Measurements from ENCODE around the gene COX10.

Gene COX10

DNA sequence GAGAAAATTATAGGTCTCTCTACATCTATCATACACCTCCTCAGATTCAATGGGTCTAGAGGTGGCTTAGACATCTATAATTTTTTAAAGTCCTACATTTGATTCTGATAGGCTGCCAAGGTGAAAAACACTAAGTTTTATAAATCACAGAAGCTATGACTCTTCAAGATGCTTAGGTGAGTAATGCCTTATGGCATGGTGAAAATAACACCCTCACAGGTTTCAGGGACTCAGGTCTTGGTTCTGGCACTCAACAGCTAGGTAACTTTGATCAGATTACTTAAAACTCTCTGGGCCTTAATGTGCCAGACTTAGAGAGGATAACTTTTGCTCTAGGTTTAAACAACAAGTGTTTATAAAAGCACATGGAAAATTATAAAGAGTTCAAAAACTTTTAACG is 2.0 kb upstream of the COX10 start:
- no peaks in the 10 kb centered on the region for H3K9me3 ChIP-seq
- no peak for TF ChIP-seq CTCF (IDR thresholded peaks at IDR 0.05; ENCODE audit: low read depth, low read length)

DNA sequence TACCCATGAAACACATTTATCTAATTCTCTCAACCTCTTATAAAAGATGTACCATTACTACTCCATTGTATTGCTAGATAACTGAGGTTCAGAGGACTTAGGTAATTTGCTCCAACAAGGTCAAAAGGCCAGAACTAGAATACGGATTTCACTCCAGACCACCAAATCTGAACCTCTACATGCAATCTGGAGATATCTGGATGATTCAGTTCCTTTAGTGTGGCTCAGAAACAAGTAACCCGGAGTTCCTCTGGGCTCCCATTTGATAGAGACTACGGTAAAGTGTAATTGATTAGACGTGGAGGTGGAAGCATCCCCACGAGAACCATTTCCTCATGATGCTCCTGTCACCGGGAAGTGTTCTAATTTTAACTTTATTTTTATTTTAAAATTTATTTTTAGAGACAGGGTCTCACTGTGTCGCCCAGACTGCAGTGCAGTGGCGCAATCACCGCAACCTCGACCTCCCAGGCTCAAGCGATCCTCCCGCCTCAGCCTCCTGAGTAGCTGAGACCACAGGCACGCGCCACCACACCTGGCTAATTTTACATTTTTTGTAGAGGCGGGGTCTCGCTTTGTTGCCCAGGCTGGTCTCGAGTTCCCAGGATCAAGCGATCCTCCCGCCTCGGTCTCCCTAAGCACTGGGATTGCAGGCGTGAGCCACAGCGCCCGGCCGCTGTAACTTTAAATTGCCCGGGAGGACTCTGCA is 608 bp upstream of the COX10 start:
- Histone ChIP-seq H3K4me1 (no peaks in the 10 kb centered on the region), H3K36me3 (no peaks in the 10 kb centered on the region), H3K9me3 (no peaks in the 10 kb centered on the region), H3K27me3 (no peaks in the 10 kb centered on the region), H3K4me3 (ENCODE audit: low read depth, low read length) (peak overlapping the region; percentile 94)
- TF ChIP-seq CTCF (IDR thresholded peaks at IDR 0.05; ENCODE audit: low read depth, low read length): no peak
- DNase-seq: no peak

More for the DNA sequence above, 2.0 kb upstream of the COX10 start:
- H3K4me1 ChIP-seq: no peaks in the 10 kb centered on the region
- DNase-seq: no peak
- H3K27me3 ChIP-seq: no peaks in the 10 kb centered on the region
- H3K36me3 ChIP-seq: no peaks in the 10 kb centered on the region
- H3K4me3 ChIP-seq (ENCODE audit: low read depth, low read length): no peak overlapping the region

DNA sequence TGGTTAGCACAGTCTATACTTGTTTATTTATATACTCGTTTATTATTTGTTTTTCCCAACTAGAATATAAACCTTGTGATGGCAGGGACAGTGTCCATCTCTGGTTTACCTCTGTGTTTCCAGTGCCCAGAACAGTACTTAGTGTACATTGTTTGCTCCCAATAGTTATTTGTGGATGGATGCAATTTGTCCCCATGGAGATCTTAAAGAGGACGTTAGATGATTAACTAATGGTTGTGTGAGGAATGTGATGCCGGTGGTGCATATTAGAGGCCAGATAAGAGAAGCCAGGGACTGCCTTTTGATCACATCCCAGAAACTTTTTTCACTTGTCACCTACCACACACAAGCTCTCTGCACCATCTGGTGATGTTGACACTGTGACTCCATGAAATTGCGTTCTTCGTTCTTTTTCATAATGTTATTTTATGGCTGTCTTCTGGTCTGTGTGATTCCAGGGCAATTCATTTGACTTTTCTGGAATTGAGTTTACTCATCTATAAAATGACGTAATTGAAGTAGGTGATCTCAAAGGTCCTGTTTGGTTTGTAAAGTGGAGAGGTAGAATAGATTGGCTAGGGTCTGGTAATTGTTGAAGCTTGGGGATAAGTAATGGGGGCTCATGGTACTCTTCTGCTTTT is 1.2 kb downstream of the COX10 start:
- Histone ChIP-seq H3K36me3 (no peaks in the 10 kb centered on the region; the same call in 1 of the 2 replicates), H3K4me1 (no peaks in the 10 kb centered on the region), H3K4me3 (ENCODE audit: low read depth, low read length) (peak overlapping the region; percentile 94), H3K27me3 (no peaks in the 10 kb centered on the region), H3K9me3 (no peaks in the 10 kb centered on the region)
- no peak for TF ChIP-seq CTCF (IDR thresholded peaks at IDR 0.05; ENCODE audit: low read depth, low read length)
- DNase-seq: no peak

GRCh38 chr17:14072881-14073280 is 3.6 kb downstream of the COX10 start:
- TF ChIP-seq CTCF (IDR thresholded peaks at IDR 0.05; ENCODE audit: low read depth, low read length): no peak
- H3K9me3 ChIP-seq: no peaks in the 10 kb centered on the region
- no peaks in the 10 kb centered on the region for H3K27me3 ChIP-seq
- no peak overlapping the region for H3K4me3 ChIP-seq (ENCODE audit: low read depth, low read length)
- no peaks in the 10 kb centered on the region; the same call in 1 of the 2 replicates for H3K36me3 ChIP-seq
- no peaks in the 10 kb centered on the region for H3K4me1 ChIP-seq
- DNase-seq: no peak

GRCh38 chr17:14078027-14078426 is 8.7 kb downstream of the COX10 start:
- no peaks in the 10 kb centered on the region for H3K4me1 ChIP-seq
- no peaks in the 10 kb centered on the region; the same call in 1 of the 2 replicates for H3K36me3 ChIP-seq
- DNase-seq: no peak
- TF ChIP-seq CTCF (IDR thresholded peaks at IDR 0.05; ENCODE audit: low read depth, low read length): no peak
- H3K27me3 ChIP-seq: no peaks in the 10 kb centered on the region
- no peaks in the 10 kb centered on the region for H3K9me3 ChIP-seq
- H3K4me3 ChIP-seq (ENCODE audit: low read depth, low read length): no peak overlapping the region

GRCh38 chr17:14080847-14081251 is 11.5 kb downstream of the COX10 start:
- no peaks in the 10 kb centered on the region for H3K27me3 ChIP-seq
- H3K9me3 ChIP-seq: no peaks in the 10 kb centered on the region
- H3K36me3 ChIP-seq: no peaks in the 10 kb centered on the region
- DNase-seq: no peak
- H3K4me3 ChIP-seq (ENCODE audit: low read depth, low read length): no peak overlapping the region
- no peaks in the 10 kb centered on the region for H3K4me1 ChIP-seq
- no peak for TF ChIP-seq CTCF (IDR thresholded peaks at IDR 0.05; ENCODE audit: low read depth, low read length)

Data from BE2C (cell line).